Right lobe of liver (tissue), 6 donors: ENCODE measurements around the gene SPON2. TPM values are rescaled to one million over a fixed set of nuclear protein-coding genes. Genes with fewer than 3 reads are reported as not detected.

Experiments
- ATAC-seq, 4 donors: fragments of 200-7000 bp; cut with Tn5 transposase; one replicate each; pipeline ENCODE4 v1.9.1; 2020; ENCODE audit warnings: mild to moderate bottlenecking in 4 of 4, moderate library complexity in 4 of 4
- DNase-seq, 3 donors: peaks; one replicate each; pipeline ENCODE4 v3.0.0-alpha.2; 2020
- H3K27ac ChIP-seq, 3 donors: fragments of 200-600 bp; one replicate each; pipeline ENCODE4 v1.8.0; 2022
- H3K27me3 ChIP-seq, 2 donors: fragments of 200-600 bp; one replicate each; pipeline ENCODE4 v1.8.0; 2022
- H3K36me3 ChIP-seq, 4 donors: fragments of 200-600 bp; sonication (generic) in 1 of 4; one replicate each; pipeline versions ENCODE4 v1.5.1 to v1.8.0; 2017 to 2022; ENCODE audit warnings: control low read depth in 1 of 4
- H3K4me1 ChIP-seq, 4 donors: fragments of 200-600 bp; sonication (generic) in 1 of 4; one replicate each; pipeline versions ENCODE4 v1.5.1 to v1.8.0; 2017 to 2022; ENCODE audit warnings: control low read depth in 1 of 4
- H3K4me3 ChIP-seq, 3 donors: fragments of 200-600 bp; one replicate each; pipeline ENCODE4 v1.8.0; 2022
- H3K9me3 ChIP-seq, 4 donors: fragments of 200-600 bp; sonication (generic) in 1 of 4; one replicate each; pipeline versions ENCODE4 v1.5.1 to v1.8.0; 2017 to 2022; ENCODE audit warnings: control low read depth in 1 of 4
- CTCF ChIP-seq, 4 donors: fragments of 200-600 bp in 3 of 4; fragments of 450-650 bp in 1 of 4; IDR thresholded peaks; one replicate each; pipeline versions ENCODE4 v1.5.1 to v1.8.0; 2016 to 2022; ENCODE audit warnings: antibody characterized with exemption in 4 of 4, mild to moderate bottlenecking in 2 of 4
- POLR2A ChIP-seq: fragments of 450-650 bp; IDR thresholded peaks from one replicate; pipeline ENCODE4 v1.6.1; 2017; ENCODE audit warnings: antibody characterized with exemption, mild to moderate bottlenecking
- WGBS: methylation state at CpG from one replicate; pipeline ENCODE4 v1.1.6; 2018; ENCODE audit warnings: low coverage, low lambda C conversion rate; ENCODE audit not compliant: insufficient coverage; ENCODE audit errors: missing lambda C conversion rate; 5-methylcytosine and 5-hydroxymethylcytosine counted together
- intact Hi-C, 2 donors: fragments of 100-400 bp; cut with DNase I; formaldehyde crosslinking; loops; one replicate each; pipeline versions ENCODE4 v1.11.2 to v1.14.1; 2022
- total RNA-seq, 6 experiments: library from RNA; depleted of rRNA in 2 of 6; stranded (reverse); fragments of >200 nt in 2 of 6; fragmentation: NEBNext Ultra II Directional in 3 of 6; extraction: Animal tissue kit (Norgen Biotek cat#: 25700) in 3 of 6; gene quantifications; one replicate each; pipeline versions ENCODE4 v1.1.0 to v1.2.4, GENCODE V29; 2016 to 2023
- donor health status: DM: no; HTN: yes; CAD: no.
- donor health status: DM: no; HTN: no; CAD: no.
- donor health status: DM: no; HTN: no; CAD: no.
- donor health status: DM: no; HTN: yes; CAD: no.
- donor health status: DM: no; HTN: yes; CAD: no.

Gene SPON2
- total RNA-seq, 6 experiments from 2014 or later: 41.9 to 138 (median 99.9) TPM

- H3K36me3 ChIP-seq: no peaks in the 10 kb centered on the region
- DNase-seq: no peak
- H3K4me1 ChIP-seq: no peaks in the 10 kb centered on the region
- intact Hi-C loops: loop anchor here (10.0 kb wide), 2 partner anchors 108 to 218 kb away; partner anchors contain the start of gene CTBP1 (in 1 of the 2)
- peak; percentile 31 to 55 (median 48) for ATAC-seq
- H3K4me3 ChIP-seq: peak overlapping the region; percentile 11 to 16 (median 15)
- no peaks in the 10 kb centered on the region for H3K9me3 ChIP-seq
- WGBS: 39% methylated on average over 8 of the region's 8 CpGs
- no peaks in the 10 kb centered on the region for H3K27me3 ChIP-seq
- TF ChIP-seq CTCF (IDR thresholded peaks at IDR 0.05): no peak
- no peak for TF ChIP-seq POLR2A
- H3K27ac ChIP-seq: no peak overlapping the region
Measured at GRCh38 chr4:1137063-1137776, 35.2 kb downstream of the SPON2 start.

GRCh38 chr4:1136048-1136447 is 36.3 kb downstream of the SPON2 start:
- intact Hi-C loops: loop anchor here (10.0 kb wide), 2 partner anchors 109 to 219 kb away; partner anchors contain the start of gene CTBP1 (in 1 of the 2)
- no peak for ATAC-seq
- no peak overlapping the region for H3K27ac ChIP-seq

GRCh38 chr4:1133033-1133432 is 39.4 kb downstream of the SPON2 start:
- Histone ChIP-seq H3K27me3 (no peaks in the 10 kb centered on the region), H3K4me3 (no peak overlapping the region), H3K27ac (no peak overlapping the region), H3K36me3 (no peaks in the 10 kb centered on the region), H3K9me3 (no peaks in the 10 kb centered on the region), H3K4me1 (no peaks in the 10 kb centered on the region)
- no peak for DNase-seq
- 55% methylated on average over 6 of the region's 8 CpGs for WGBS
- no peak for ATAC-seq
- intact Hi-C loops: loop anchor here (10.0 kb wide), 2 partner anchors 112 to 222 kb away; partner anchors contain the start of gene CTBP1 (in 1 of the 2)
- TF ChIP-seq POLR2A (no peak), CTCF (IDR thresholded peaks at IDR 0.05) (no peak)

More at GRCh38 chr4:1136048-1136447, 36.3 kb downstream of the SPON2 start:
- Histone ChIP-seq H3K4me1 (no peaks in the 10 kb centered on the region), H3K36me3 (no peaks in the 10 kb centered on the region), H3K4me3 (no peak overlapping the region), H3K9me3 (no peaks in the 10 kb centered on the region), H3K27me3 (no peaks in the 10 kb centered on the region)
- no peak for DNase-seq
- no peak for TF ChIP-seq CTCF (IDR thresholded peaks at IDR 0.05)
- no peak for TF ChIP-seq POLR2A
- WGBS: 44% methylated on average over 3 of the region's 4 CpGs

- no peak overlapping the region for H3K27ac ChIP-seq
- intact Hi-C loops: loop anchor here (10.0 kb wide), 2 partner anchors 114 to 224 kb away; partner anchors contain the start of gene CTBP1 (in 1 of the 2)
- H3K27me3 ChIP-seq: no peaks in the 10 kb centered on the region
- ATAC-seq: peak; percentile 98 to 100 (median 100)
- TF ChIP-seq POLR2A (no peak), CTCF (IDR thresholded peaks at IDR 0.05) (peak; percentile 98 to 100 (median 99))
- no peaks in the 10 kb centered on the region for H3K9me3 ChIP-seq
- H3K4me3 ChIP-seq: no peak overlapping the region
- no peaks in the 10 kb centered on the region for H3K4me1 ChIP-seq
- no peaks in the 10 kb centered on the region for H3K36me3 ChIP-seq
- peak; percentile 62 to 74 (median 70) for DNase-seq
- WGBS: 29% methylated on average over 11 of the region's 13 CpGs
Measured at GRCh38 chr4:1130316-1131186, 41.8 kb downstream of the SPON2 start.
